ENCODE measurements around the gene PDK3. TPM values are rescaled to one million over a fixed set of nuclear protein-coding genes. Genes with fewer than 3 reads are reported as not detected.

Gene PDK3
- polyA plus RNA-seq, result 1 to 10 TPM; 1.7 to 7.6 (median 2.0) TPM

DNA sequence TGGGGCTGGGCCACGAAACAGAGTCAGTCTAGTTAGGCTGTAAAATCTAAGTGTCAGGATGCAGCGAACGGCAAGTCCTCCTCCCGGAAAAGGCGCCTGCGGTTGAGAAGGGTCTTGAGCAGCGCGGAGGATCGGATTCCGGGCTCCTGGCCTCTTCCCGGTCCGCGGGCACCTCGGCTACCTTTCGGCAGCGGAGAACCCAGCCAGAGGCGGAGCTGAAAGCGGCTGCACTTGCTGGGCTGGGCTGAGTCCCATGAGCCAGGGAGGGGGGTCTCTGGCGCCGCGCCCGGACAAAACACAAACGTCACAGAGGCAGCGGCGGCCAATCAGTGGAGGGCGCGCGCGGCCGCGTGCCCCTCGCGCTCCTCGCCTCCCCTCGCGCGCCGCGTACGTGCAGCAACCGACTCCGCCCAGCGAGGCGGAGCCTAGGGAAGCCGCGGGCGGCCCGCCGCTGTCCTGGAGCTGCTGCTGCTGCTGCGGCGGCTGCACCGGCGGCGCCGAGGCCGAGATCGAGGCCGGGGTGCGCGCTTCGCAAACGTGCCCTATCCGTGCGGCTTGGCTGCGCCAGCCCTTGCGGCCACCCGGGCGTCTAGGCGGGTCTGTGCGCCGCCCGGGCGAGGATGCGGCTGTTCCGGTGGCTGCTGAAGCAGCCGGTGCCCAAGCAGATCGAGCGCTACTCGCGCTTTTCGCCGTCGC lies at the start of gene PDK3:
Gene PDK3, plus strand, starts transcription at position 451 of the 696 bp plus-strand sequence. Its CDS starts 170 bp downstream, at position 621.
- 0 to 40% (median 0%) methylated on average over 30 to 76 of the region's 83 CpGs for WGBS, 3 donors
- H3K27ac ChIP-seq (ENCODE audit: low read depth, low read length), result no peak within 1 kb of the TSS

DNA sequence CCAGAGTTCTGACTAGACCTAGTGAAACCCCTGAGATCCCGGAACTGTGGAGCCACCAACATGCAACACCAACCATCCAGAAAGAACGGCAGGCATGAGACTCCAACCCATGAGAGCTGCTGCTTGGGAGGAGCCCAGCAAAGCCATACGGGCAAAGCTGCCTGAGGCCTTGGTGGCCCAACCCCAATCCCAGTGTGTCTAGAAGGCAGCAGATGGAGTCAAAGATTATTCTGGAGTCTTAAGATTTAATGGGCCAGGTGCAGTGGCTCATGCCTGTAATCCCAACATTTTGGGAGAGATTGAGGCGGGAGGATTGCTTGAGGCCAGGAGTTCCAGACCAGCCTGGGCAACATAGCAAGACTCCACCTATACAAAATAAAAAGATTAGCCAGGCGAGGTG lies 49.2 kb upstream of the PDK3 start:
- WGBS, 3 donors, result 73 to 76% (median 74%) methylated on average over 5 of the region's 5 CpGs
- no peak overlapping the region for H3K27ac ChIP-seq (ENCODE audit: low read depth, low read length)

DNA sequence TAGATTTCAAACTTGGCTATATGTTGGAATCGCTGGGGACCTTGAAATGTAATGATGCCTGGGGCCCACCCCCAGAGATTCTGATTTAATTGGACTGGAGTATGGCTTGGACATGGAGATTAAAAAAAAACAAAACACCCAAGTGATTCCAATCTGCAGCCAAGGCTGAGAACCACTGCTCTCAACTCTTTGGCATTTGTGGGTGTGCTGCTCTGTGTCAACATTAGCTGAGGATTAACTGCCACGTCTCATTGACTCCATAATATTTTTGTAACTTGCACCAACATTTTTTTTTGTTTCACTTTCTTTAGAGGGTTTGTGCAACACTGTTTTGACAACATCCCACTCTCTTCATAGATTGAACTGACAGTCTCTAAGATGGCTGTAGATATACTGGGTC lies 41.1 kb upstream of the PDK3 start:
- no peak overlapping the region for H3K27ac ChIP-seq (ENCODE audit: low read depth, low read length)
- WGBS, 3 donors, result 54 to 64% (median 58%) methylated on average over 2 of the region's 2 CpGs

DNA sequence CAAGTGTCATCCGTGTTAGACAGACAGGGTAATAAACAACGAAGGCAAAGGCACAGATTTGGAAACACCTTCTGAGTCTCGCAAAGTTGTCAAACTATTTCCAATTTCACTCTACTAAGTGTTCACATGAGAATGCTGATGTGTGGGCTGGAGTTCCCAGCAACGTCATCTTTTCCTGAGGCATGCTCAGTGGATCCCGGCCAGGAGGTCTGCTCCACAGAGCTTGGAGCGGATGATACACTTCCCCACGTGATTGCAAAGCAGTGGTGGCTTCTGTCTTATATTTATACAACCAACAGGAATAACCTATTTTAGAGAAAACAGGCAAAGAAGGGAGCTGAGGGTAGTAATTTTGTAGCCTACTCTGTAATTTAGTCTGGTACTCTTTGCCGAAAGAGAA lies 40.1 kb upstream of the PDK3 start:
- WGBS, 3 donors, result 61 to 76% (median 63%) methylated on average over 8 of the region's 8 CpGs
- no peak overlapping the region for H3K27ac ChIP-seq (ENCODE audit: low read depth, low read length)

DNA sequence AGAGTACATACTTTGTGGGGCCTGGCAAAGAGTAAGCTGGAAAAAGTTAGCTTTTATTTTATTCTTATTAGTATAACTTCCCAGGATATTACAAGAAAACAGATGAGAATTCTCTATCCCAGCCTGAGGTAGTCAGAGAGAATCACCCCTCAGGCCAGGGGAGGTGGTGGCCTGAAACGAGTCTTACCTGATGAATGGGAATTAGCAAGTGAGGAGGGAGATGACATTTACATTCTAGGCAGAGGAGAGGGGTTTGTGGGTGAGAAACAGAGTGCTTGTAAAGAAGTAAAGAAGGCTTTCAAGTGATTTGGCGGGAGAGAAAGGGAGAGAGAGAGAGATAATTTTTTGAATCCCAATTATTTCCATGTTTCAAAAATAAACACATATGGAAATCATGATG lies 39.3 kb upstream of the PDK3 start:
- H3K27ac ChIP-seq (ENCODE audit: low read depth, low read length), result no peak overlapping the region
- WGBS, 3 donors, result 42 to 78% (median 78%) methylated on average over 2 of the region's 2 CpGs

DNA sequence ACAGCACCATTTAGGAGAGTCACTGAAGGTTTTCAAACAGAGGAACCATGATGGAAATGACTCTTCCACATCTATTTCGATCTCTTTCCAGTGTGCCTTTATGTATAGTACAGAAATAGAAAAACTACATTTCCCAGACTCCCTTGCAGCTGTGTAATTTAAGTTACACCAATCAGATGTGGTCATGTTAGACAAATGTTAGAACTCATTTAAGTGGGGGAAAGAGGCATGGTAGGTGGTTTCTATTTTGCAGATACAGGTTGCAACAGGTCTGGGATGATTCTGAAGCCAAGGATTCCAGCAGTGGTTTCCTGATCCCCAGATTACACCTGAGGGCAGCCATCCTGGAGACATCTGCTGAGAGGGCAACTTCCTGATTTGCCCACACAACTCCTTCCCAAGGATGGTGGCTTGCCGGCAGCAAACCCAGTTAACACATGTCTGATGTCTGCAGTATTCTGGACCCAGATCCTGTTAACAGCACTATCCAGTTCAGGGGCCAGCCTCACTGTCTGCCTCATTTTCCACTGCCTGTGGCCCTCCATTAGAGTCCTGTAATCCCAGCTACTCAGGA lies 38.7 kb upstream of the PDK3 start:
- WGBS, 3 donors, result 53 to 63% (median 53%) methylated on average over 2 of the region's 2 CpGs
- no peak overlapping the region for H3K27ac ChIP-seq (ENCODE audit: low read depth, low read length)

DNA sequence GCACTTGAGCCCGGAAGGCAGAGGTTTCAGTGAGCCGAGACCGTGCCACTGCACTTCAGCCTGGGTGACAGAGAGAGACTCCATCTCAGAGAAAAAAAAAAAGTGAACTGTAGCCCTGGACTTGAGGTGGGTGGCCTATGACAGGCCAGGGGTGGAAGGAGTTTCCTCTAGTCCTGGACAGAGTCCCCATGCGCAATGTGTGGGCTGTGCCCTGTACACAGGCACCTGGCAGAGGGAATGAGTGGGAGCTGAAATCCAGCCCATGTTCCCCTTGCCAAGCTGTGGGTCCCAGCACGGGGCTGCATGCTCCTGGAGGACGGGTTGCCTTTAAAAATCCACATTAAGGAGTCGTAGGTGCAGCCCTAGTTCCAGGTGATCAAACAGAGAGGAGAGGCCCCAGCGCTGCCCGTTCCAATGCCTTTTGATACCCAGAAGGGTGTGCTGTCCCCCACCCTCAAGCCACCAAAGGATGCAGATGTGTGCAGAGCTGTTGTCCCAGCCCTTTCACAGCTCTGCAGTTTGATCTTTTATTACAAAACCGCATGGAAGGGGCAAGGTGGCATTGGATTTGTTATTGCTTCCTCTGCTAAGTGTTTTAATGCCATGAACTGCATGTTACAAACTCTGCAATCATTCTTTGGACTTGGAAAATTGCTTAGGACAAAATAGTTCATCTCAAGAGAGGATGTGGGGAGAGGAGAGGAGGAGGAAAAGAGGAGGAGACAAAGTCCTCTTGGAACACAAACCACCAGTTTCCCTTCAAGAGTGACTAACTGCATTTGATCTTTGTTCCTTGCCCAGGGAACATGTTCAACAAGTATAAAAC lies 38.0 kb upstream of the PDK3 start:
- 73 to 84% (median 79%) methylated on average over 8 to 10 of the region's 10 CpGs for WGBS, 3 donors
- H3K27ac ChIP-seq (ENCODE audit: low read depth, low read length), result no peak overlapping the region

DNA sequence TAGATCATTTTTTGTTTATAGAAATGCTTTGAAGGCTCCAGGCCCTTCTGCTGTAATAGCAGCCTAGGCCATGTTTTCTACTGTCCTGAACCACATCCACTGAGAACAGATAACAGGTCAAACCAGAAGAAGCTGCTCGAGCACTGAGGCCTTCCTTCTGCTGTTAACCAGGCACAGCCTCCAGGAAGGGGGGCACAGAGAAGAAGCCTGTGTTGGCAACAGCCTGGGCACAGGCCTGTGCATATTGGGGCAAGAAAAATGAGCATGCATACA lies 37.4 kb upstream of the PDK3 start:
- WGBS, 3 donors, result 33 to 83% (median 50%) methylated on average over 1 of the region's 1 CpG
- no peak overlapping the region for H3K27ac ChIP-seq (ENCODE audit: low read depth, low read length)

DNA sequence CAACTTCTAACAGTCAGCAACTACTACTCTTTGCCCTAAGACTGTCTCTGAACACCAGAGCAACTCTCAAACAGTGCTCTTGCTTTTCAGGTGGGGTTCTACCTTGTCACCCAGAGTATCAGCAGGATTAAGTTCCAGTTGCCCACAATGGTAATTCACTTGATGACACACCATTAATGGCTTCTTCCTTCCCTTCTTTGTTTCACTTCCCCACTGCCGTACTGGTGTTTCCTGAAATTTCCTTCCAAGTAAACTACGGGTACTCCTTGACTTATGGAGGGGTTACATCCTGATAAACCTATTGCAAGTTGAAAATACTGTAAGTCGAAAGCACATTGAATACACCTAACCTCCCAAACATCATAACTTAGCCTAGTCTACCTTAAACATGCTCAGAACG lies 36.6 kb upstream of the PDK3 start:
- H3K27ac ChIP-seq (ENCODE audit: low read depth, low read length), result no peak overlapping the region
- WGBS, 3 donors, result 61 to 88% (median 66%) methylated on average over 4 of the region's 4 CpGs

DNA sequence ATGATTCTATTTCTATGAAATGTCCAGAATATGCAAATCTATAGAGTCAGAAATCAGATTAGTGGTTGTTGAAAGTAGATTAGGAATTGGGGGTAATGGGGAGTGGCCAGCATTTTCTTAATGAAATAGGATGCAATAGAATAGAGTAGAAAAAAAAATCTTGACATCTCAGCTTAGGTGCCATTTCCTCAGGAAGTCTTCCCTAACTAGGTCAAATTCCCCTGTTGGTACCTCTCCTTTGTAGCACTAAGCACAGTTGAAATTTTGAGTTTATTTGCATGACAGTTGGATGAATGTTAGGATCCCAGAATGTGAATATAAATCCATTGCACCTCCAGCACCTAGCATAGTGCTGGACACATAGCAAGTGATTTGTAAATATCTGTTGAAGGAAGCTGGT lies 30.0 kb upstream of the PDK3 start:
- no peak overlapping the region for H3K27ac ChIP-seq (ENCODE audit: low read depth, low read length)

DNA sequence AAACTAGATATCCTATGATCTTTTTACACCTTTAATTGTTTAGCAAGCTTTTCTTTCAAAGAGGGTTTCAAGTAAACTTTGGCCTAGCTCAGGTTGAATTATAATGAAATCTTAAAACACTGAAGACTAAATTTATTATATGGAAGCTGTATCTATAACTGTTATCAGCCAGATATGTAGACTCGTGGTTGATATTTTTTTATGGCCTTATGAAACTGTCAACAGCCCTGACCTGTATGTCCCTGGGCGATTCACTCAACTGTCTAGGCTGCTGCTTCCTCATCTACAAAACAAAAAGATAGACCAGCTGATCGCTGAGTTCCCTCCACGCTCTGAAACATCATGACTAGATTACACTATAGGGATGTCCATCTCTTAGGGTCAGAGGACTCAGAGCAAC lies 21.2 kb upstream of the PDK3 start:
- WGBS, 3 donors, result 62 to 89% (median 75%) methylated on average over 4 of the region's 4 CpGs
- no peak overlapping the region for H3K27ac ChIP-seq (ENCODE audit: low read depth, low read length)

DNA sequence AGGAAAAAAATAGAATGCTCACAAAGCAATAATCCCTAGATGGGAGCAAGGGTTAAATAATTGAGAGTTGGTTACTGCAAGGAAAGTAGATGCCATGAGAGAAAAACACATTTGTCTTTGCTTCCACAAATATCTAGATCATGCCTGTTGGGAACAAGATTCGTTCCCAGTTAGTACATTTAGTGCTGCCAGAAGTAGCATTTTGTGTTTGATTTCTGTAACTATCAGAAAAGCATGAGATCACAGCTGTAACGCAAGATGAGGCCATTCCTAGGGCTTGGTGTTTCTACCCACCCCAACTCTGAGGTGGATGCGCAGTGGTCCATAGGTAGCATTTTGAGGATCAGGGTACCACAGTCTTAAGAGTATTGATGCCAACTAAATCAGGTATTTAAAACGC lies 20.4 kb upstream of the PDK3 start:
- no peak overlapping the region for H3K27ac ChIP-seq (ENCODE audit: low read depth, low read length)
- WGBS, 3 donors, result 71 to 86% (median 81%) methylated on average over 4 of the region's 4 CpGs

DNA sequence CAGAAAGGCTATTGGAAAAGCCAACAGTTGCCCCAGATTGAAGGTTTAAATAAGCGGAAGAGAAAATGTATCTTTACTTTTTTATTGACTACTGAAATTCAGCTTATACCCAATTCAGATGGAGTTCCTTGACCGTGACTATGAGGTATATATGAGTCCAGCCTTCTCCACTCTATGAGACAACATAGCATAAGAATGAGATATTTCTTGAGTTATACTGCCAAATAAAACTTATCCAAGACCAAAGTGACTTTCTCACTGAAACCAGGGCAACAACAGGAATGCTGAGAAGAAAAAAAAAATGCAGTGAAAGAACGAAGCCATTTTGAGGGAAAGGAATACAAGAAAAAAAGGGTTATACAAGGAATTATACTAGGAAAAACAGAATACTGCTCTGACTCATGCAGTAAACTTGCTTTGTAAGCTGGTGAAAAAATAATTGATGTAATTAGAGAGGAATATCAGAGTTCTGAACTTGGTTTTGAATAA lies 16.3 kb upstream of the PDK3 start:
- 74 to 86% (median 75%) methylated on average over 3 of the region's 3 CpGs for WGBS, 3 donors
- H3K27ac ChIP-seq (ENCODE audit: low read depth, low read length), result no peak overlapping the region

DNA sequence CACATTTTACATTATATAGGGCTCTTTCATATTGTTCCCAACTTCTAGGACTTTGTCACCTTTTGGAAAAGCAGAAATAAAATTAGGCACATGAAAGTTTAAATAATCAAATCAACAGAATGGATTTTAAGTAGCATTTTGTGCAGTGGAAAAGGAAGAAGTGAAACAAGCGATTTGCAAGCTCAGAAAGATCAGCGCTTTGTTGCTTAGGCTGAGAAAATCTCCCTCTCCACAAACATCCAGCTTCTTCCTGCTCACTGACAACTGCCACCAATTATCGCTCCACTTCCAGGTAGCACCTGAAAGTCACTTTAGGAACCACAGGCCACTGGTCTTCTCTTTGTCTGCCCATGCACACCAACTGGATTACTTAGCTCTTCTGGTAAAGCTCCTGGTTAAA lies 2.0 kb upstream of the PDK3 start:
- H3K27ac ChIP-seq (ENCODE audit: low read depth, low read length), result no peak overlapping the region
- WGBS, 3 donors, result 85 to 89% (median 87%) methylated on average over 3 of the region's 3 CpGs

DNA sequence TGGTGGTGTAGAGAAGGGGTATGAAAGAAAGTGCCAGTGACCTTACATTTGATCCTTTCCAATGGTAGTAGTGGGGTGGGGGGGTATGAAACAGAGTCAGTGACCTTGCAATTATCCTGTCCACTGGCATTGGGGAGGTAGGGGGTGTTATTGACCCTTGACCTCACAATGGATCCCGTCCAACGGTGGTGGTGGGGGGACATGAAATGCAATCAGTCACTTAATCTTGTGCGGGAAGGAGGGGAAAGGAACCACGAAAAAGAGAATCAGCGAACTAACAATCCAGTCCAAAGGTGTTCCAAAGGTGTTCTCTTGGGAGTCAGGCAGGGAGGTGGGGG lies 619 bp upstream of the PDK3 start:
- WGBS, 3 donors, result 2 to 29% (median 4%) methylated on average over 5 of the region's 5 CpGs
- H3K27ac ChIP-seq (ENCODE audit: low read depth, low read length), result no peak overlapping the region

DNA sequence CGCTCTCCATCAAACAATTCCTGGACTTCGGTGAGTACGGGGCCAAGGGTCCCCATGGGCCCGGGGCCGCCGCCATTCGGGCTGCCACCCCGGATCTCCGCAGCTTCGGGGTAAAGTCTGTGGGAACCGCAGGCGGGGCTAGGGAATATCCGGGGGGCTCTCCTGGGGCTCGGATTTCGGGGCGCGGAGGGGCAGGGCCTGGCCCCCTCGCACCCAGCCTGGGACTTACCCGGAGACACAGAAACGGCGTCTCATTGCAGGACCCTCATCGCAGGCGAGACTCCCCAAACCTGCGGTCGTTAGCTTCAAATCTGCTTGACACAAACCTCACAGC lies 413 bp downstream of the PDK3 start:
- 1 to 36% (median 2%) methylated on average over 12 to 25 of the region's 25 CpGs for WGBS, 3 donors

DNA sequence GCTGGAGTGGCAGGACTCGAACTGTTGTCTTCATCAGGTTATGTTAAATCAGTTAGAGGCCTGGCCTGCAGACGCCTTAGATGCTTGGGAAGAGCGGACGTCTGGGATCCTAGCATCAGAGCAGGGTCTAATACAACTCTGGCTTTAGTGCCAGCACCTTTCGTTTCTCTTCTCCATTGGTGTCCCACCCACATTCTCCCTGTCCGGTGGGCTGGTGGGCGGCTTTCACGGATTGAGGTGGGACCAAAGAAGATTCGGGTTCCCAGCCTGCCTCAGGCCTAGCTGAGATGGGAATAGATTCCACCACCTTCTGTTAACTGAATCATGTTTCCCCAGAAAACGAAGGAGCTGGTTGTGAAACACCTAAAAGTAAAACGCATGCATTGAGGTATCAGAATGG lies 939 bp downstream of the PDK3 start:
- 44 to 58% (median 57%) methylated on average over 11 of the region's 11 CpGs for WGBS, 3 donors
- H3K27ac ChIP-seq (ENCODE audit: low read depth, low read length), result no peak overlapping the region

More for the DNA sequence above, 413 bp downstream of the PDK3 start:
- no peak overlapping the region for H3K27ac ChIP-seq (ENCODE audit: low read depth, low read length)

DNA sequence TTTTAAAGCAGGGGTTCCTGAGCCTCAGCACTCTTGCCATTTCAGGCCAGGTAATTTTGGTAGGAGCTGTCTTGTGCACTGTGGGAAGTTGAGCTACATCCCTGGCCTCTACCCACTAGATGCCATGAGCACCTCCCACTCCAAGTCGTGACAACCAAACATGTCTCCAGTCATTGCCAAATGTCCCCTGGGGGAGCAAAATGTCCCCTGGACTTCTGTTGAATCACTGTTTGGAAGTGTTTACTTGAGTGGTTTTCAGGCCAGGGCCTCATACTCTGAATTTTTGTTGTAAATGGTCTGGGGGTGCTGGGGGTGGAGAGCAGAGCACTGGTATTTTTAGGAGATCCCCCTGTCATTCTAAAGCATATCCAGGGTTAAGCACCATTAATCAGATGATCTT lies 3.2 kb downstream of the PDK3 start:
- no peak overlapping the region for H3K27ac ChIP-seq (ENCODE audit: low read depth, low read length)
- WGBS, 3 donors, result 23 to 52% (median 50%) methylated on average over 1 of the region's 1 CpG

DNA sequence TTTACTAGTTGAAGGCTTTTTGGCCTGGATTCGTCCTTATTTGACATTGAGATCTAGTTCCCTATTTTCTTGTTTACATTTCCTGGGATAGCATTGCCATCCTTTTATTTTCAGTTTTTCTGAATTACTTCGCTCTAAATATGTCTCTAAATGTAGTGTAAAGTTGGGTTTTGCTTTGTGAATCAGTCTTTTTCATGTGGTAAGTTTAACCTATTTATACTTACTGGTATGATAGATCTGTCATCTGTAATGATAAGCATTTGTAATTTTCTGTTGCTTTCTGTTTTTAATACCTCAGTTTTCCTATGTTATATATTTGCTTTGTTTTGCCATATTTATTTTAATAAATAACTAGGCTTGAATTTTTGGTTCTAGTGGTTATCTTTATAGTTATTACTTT lies 6.7 kb downstream of the PDK3 start:
- 48 to 60% (median 59%) methylated on average over 2 of the region's 2 CpGs for WGBS, 3 donors
- H3K27ac ChIP-seq (ENCODE audit: low read depth, low read length), result no peak overlapping the region

DNA sequence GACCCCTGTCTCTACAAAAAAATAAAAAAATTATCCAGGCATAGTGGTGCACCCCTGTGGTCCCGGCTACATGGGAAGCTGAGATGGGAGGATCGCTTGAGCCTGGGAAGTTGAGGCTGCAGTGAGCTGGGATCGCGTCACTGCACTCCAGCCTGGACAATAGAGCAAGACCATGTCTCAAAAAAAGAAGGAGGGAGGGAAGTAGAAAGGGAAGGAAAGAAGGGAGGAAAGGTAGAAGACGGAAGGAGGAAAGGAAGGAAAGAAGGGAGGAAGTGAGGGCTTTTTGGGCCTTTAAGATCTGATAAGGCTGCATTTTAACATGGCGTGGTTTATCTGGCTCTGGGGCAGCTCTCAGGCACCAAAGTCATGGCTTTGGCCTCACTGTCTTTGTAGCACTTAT lies 10.4 kb downstream of the PDK3 start:
- no peak overlapping the region for H3K27ac ChIP-seq (ENCODE audit: low read depth, low read length)
- WGBS, 3 donors, result 73 to 84% (median 79%) methylated on average over 6 of the region's 6 CpGs
